ENCODE results near the gene FAM114A1. TPM values are rescaled to one million over a fixed set of nuclear protein-coding genes. Genes with fewer than 3 reads are reported as not detected.
"Not testable (repeated sequence)": the region's sequence is repeated elsewhere in the genome, so short reads cannot be mapped to it uniquely, and the experiment has no call there.

The FAM114A1 gene
- total RNA-seq, 1 donor from 2014 or later = 147 TPM

- no peak for DNase-seq (ENCODE audit: low read depth)
Measured at GRCh38 chr4:38931125-38931524, 63.5 kb downstream of the FAM114A1 start.

GRCh38 chr4:38935391-38936073 lies 67.9 kb downstream of the FAM114A1 start:
- DNase-seq (ENCODE audit: low read depth) = no peak

- peak; percentile 46 for DNase-seq (ENCODE audit: low read depth)
Measured at GRCh38 chr4:38939165-38939564, 71.6 kb downstream of the FAM114A1 start.

- DNase-seq (ENCODE audit: low read depth) = no peak
Measured at GRCh38 chr4:38940476-38940875, 72.9 kb downstream of the FAM114A1 start.

GRCh38 chr4:38941906-38942305 lies 74.3 kb downstream of the FAM114A1 start:
- DNase-seq (ENCODE audit: low read depth) = peak; percentile 38

GRCh38 chr4:38943343-38943742 lies 75.7 kb downstream of the FAM114A1 start:
- DNase-seq (ENCODE audit: low read depth) = no peak

GRCh38 chr4:38944440-38944839 lies 76.8 kb downstream of the FAM114A1 start:
- no peak for DNase-seq (ENCODE audit: low read depth)

GRCh38 chr4:38946919-38947318 lies 79.3 kb downstream of the FAM114A1 start:
- DNase-seq (ENCODE audit: low read depth) = no peak

- DNase-seq (ENCODE audit: low read depth) = peak; percentile 85
Measured at GRCh38 chr4:38948551-38948950, 80.9 kb downstream of the FAM114A1 start.

GRCh38 chr4:38949411-38950051 lies 81.9 kb downstream of the FAM114A1 start:
- DNase-seq (ENCODE audit: low read depth) = peak; percentile 33

GRCh38 chr4:38950159-38950558 lies 82.6 kb downstream of the FAM114A1 start:
- no peak for DNase-seq (ENCODE audit: low read depth)

- no peak for DNase-seq (ENCODE audit: low read depth)
Measured at GRCh38 chr4:38950734-38951133, 83.1 kb downstream of the FAM114A1 start.

- DNase-seq (ENCODE audit: low read depth) = no peak
Measured at GRCh38 chr4:38951598-38951997, 84.0 kb downstream of the FAM114A1 start.

- no peak for DNase-seq (ENCODE audit: low read depth)
Measured at GRCh38 chr4:38952017-38952416, 84.4 kb downstream of the FAM114A1 start.

GRCh38 chr4:38954727-38955126 lies 87.1 kb downstream of the FAM114A1 start:
- DNase-seq (ENCODE audit: low read depth) = no peak

- no peak for DNase-seq (ENCODE audit: low read depth)
Measured at GRCh38 chr4:38955957-38956356, 88.4 kb downstream of the FAM114A1 start.

- no peak for DNase-seq (ENCODE audit: low read depth)
Measured at GRCh38 chr4:38957261-38957815, 89.7 kb downstream of the FAM114A1 start.

GRCh38 chr4:38957893-38958292 lies 90.3 kb downstream of the FAM114A1 start:
- no peak for DNase-seq (ENCODE audit: low read depth)

GRCh38 chr4:38958453-38959190 lies 91.0 kb downstream of the FAM114A1 start:
- DNase-seq (ENCODE audit: low read depth) = no peak

GRCh38 chr4:38959248-38959647 lies 91.6 kb downstream of the FAM114A1 start:
- DNase-seq (ENCODE audit: low read depth) = not testable (repeated sequence)

- no peak for DNase-seq (ENCODE audit: low read depth)
Measured at GRCh38 chr4:38964942-38965775, 97.6 kb downstream of the FAM114A1 start.

- no peak for DNase-seq (ENCODE audit: low read depth)
Measured at GRCh38 chr4:38965866-38966265, 98.3 kb downstream of the FAM114A1 start.
